Measurements from ENCODE around the gene RABGAP1L.
"Not testable (repeated sequence)": the region's sequence is repeated elsewhere in the genome, so short reads cannot be mapped to it uniquely, and the experiment has no call there.

Gene RABGAP1L

DNA sequence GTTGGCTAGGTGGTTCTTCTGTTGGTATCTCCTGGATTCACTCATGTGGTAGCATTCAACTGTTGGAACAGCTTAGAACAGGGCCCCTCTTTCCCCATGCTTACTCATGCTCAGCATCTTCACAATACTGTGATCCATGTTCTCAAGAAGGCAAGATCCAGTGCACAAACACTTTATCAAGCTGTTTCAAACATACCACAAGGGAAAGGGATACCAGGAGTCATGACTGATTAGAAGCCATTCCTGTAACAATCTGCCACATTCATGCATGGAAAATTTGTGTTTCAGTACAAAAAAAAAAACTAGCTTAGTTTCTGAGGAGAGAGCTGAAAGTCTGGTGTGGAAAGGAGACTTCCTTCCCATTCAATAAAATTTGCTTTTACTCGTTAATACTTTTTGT lies 670.7 kb downstream of the RABGAP1L start:
- DNase-seq = no peak

GRCh38 chr1:174836543-174836942 lies 677.2 kb downstream of the RABGAP1L start:
- DNase-seq = no peak

DNA sequence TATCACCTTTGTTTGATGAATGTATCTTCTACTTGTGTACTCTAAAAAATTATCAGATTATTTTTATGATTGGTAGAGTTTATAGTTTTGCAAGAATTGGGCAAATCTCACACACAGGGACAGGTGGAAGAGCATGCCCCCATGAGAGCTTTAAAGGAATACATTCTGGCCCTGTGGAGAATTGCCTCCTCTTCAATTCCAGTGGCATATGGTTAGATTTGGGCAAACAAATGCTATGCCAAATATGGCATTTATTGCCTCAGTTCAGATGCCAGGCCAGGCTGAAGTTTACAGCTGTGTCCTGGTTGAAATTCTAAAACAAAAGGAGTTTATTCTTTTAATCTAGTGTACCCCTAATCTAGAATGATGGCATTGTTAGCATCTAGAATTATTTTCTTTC lies 678.1 kb downstream of the RABGAP1L start:
- DNase-seq = no peak

DNA sequence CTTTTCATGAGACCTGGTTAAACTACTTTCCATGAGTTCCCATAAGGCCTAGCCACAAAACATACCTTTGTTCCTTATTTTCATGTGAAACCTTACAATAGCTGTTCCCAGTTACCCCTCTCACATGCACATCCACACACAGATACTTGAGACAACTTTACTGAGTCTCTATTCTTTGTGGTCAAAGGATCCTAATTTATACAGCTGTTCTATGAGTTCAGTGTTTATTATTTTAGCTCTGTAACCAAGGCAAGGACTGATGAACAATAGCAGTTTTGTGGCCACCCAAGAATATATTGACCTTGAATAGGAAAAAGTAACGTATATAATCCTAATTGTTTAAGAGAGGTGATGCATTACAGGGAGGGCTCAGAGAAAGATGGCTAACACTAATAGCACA lies 679.9 kb downstream of the RABGAP1L start:
- DNase-seq = no peak

DNA sequence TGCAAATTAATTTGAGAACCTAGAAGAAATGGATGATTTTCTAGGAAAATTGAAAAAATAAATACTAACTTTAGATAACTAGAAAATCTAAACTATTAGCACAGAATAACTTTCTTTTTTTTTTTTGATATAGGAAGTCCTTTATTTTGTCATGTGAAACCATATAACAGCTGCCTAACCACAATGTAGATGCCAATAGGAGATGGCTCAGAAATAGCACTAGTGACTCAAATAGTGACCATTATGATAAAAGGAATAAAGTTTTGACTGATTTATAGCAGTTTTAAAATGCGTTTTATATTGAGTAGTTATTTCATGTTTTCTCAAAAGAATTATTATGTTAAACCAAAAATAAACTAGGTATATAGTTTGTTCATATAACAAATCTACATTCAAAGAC lies 682.4 kb downstream of the RABGAP1L start:
- DNase-seq = no peak

- not testable (repeated sequence) for DNase-seq
Observed at GRCh38 chr1:174848593-174849560, 689.6 kb downstream of the RABGAP1L start.

DNA sequence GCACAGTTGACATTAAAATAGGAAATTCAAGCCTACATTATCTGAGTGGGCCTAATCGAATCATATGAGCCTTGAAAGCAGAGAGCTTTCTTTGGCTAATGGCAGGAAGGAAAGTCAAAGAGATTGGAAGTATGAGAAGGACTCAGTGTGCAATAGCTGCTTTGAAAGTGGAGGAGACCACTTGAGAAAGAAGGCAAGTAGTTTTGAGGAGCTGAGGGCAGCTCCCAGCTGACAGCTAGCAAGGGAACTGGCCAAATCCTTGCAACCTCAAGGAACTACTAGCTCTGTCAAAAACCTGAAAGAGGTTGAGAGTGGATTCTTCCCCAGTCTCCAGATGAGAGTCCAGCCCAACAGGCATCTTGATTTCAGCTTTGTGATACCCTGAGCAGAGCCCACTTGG lies 691.4 kb downstream of the RABGAP1L start:
- DNase-seq = no peak

DNA sequence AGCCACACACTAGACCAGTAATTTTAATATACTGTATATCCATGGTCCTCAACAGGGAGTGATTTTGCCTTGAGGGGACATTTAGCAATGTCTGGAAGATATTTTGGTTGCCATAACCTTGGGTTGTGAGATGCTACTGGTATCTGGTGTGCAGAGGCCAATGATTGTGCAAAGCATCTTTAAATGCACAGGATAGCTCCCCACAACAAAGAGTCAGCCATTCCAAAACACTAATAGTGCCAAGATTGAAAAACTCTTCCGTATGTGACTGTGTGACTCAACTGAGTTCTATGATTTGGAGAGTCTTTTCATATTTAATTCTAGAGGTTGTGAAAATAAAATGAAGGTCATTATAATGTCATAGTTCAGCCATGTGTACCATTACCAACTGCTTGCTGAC lies 699.0 kb downstream of the RABGAP1L start:
- no peak for DNase-seq

DNA sequence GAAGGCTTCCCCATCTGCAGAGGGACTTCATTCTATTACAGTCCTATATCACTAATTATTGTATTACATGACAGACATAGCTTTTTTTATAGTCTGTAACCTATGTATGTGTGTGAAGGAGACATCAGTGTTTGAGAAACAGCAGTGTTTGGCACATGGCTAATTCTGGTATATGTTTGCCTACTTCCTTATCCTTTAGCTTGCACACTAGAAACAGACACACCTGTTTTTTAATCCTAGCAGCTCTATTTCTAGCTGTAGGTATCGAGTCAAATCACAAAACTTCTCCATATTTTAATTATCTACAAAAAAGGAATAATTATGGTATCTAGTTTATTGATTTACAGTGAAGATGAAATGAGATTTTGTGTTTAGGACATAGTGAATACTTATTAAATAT lies 711.0 kb downstream of the RABGAP1L start:
- DNase-seq = no peak

DNA sequence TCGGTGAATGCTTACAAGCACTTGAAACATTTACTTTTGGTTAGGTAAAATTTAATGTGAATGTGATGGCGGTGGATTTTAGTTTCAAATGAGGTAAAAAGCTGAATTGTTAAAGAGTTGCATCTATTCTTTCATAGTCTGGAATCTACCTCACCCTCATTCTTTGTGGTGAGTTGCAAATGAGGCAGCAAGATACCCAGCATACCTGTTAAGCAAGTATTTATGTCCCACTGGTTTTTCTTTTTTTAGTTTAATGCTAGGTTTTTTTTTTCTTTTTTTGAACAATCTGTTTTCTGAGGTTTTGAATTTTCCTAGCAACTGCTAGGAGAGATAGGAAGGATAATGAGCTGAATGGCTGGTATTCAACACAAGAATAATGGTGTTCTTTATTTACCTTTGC lies 712.6 kb downstream of the RABGAP1L start:
- DNase-seq = no peak

DNA sequence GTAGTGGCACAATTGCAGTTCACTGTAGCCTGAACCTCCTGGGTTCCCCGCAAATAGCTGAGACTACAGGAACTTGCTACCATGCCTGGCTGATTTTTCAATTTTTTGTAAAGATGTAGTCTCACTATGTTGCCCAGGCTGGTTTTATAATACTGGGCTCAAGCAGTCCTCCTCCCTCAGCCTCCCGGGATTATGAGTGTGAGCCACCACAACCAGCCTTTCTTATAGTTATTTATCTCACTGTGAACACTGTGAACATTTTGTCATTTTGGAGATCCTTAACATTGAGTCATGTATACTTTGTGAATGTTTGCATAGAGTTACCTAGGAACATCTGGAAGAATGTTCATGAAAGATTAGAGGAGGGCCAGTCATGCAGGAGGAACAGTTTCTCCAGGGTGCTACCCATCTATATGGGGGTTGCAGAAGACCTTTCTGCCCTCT lies 713.3 kb downstream of the RABGAP1L start:
- no peak for DNase-seq

DNA sequence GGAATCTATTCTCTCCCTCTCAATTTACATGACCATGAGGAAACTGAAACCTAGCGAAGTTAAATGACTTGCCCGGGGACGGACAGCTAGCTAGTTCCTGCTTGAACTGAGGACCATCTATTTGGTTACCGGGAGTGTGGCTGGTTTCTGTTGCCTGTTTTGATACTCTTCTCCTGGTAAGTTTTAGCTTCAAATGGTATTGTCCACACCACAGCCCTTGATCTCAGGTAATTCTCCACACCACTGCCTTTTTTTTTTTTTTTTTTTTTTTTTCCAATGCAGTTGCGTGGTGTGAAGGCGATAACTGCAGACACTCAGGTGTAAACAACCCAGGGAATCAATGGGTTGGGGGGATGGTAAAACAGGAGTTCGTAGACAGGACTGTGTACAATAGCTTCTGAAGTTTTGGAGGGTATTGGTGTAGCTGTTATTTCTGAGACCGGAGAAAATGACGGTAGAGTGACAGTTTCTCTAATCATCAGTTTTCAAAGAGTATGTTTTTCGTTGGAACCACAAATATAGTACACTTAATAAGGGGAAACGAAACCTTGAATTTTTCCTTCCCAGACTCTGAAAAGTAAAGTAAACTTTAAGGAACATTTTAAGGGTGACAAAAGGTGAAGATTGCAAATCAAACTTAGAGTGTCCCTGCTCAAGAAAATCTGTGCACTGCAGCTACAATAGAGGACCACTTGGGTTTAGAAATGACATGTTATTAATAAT lies 715.2 kb downstream of the RABGAP1L start:
- no peak for DNase-seq

GRCh38 chr1:174875306-174875705 lies 716.0 kb downstream of the RABGAP1L start:
- DNase-seq = peak; percentile 72

GRCh38 chr1:174877208-174877673 lies 717.9 kb downstream of the RABGAP1L start:
- no peak for DNase-seq

DNA sequence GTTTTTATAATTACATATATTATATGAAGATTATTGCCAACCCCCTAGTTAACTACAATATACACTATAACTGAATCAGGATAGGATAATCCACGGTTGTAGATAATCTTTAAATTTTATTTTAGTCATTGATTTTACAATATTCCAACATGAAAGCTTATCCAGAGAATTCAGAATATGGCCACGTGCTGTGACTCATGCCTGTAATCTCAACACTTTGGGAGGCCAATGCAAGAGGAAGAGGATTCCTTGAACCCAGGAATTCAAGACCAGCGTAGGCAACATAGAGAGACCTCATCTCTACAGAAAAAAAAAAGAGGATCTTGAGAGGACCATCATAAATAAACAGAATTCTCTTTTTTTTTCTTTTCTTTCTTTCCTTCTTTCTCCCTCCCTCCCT lies 720.9 kb downstream of the RABGAP1L start:
- no peak for DNase-seq

- peak; percentile 24 for DNase-seq
Observed at GRCh38 chr1:174883409-174883808, 724.1 kb downstream of the RABGAP1L start.

GRCh38 chr1:174884038-174884437 lies 724.7 kb downstream of the RABGAP1L start:
- DNase-seq = no peak

GRCh38 chr1:174884566-174884965 lies 725.2 kb downstream of the RABGAP1L start:
- no peak for DNase-seq

DNA sequence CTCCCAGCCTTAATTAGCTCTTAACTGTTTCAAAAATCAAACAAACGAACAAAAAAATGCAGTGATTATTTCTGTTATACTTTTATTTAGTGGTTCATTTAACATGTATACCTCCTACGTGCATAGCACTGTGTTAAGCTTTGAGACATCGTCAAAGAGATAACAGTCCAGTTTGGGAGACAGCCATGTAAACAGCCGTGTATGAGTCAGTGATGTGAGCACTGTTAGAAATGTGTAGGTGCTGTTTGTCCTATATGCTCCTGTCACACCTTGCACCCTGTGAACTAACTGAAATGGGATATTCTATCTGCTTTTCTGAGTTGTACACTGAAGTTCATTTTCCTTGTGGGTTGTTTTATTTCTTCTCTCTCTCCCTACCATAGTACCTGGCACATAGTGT lies 730.7 kb downstream of the RABGAP1L start:
- DNase-seq = no peak

DNA sequence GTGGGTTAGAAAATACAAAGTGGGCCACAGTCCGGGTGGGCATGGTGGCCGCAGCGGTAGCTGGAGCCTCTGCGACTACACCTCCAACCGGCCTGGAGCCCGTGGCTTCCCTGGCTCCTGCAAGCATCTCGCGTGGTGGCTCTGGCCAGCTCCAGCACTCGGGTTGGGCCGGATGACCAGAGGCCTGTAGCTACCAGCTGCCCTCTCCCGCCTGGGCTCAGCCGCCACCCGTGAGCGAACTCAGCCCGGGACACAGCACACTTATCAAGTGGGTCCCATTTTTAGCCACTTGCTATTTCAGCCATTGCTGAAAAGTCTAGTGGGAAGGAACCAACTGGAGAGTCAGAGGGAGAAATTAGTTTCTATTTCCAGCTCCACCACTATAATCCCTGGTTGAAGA lies 732.7 kb downstream of the RABGAP1L start:
- DNase-seq = no peak

- DNase-seq = no peak
Observed at GRCh38 chr1:174894117-174894762, 734.9 kb downstream of the RABGAP1L start.

DNA sequence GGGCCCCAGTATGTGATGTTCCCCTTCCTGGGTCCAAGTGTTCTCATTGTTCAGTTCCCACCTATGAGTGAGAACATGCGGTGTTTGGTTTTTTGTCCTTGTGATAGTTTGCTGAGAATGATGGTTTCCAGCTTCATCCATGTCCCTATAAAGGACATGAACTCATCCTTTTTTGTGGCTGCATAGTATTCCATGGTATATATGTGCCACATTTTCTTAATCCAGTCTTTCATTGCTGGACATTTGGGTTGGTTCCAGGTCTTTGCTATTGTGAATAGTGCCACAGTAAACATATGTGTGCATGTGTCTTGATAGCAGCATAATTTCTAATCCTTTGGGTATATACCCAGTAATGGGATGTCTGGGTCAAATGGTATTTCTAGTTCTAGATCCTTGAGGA lies 736.3 kb downstream of the RABGAP1L start:
- DNase-seq = not testable (repeated sequence)

GRCh38 chr1:174898102-174898797 lies 738.9 kb downstream of the RABGAP1L start:
- DNase-seq = no peak

Measured in CD4-positive, alpha-beta T cell treated with Interleukin-4 for 4 hours (primary cell).